Progenitor cell of endocrine pancreas (in vitro differentiated cells): ENCODE results near the gene PLEKHA6. TPM values are rescaled to one million over a fixed set of nuclear protein-coding genes. Genes with fewer than 3 reads are reported as not detected.
"Not testable (repeated sequence)": the region's sequence is repeated elsewhere in the genome, so short reads cannot be mapped to it uniquely, and the experiment has no call there.

Experiments used
- DNase-seq: peaks from one replicate; pipeline ENCODE4 v3.0.0; 2021; ENCODE audit warnings: low spot score; ENCODE audit not compliant: unreplicated experiment
- H3K27ac Mint-ChIP-seq: 2 replicates; pipeline ENCODE4 v1.8.0; 2021; ENCODE audit warnings: mild to moderate bottlenecking, moderate library complexity, mixed read lengths
- H3K27me3 Mint-ChIP-seq: 2 replicates; pipeline ENCODE4 v1.8.0; 2021; ENCODE audit warnings: mixed read lengths
- H3K36me3 Mint-ChIP-seq: 2 replicates; pipeline ENCODE4 v1.8.0; 2022; ENCODE audit warnings: mixed read lengths; ENCODE audit not compliant: insufficient read depth
- H3K4me1 Mint-ChIP-seq: 2 replicates; pipeline ENCODE4 v1.8.0; 2021; ENCODE audit warnings: low read depth, mixed read lengths
- H3K4me3 Mint-ChIP-seq: 2 replicates; pipeline ENCODE4 v1.8.0; 2021; ENCODE audit warnings: low read depth, mild to moderate bottlenecking, moderate library complexity, mixed read lengths
- H3K9me3 Mint-ChIP-seq: 2 replicates; pipeline ENCODE4 v1.8.0; 2021; ENCODE audit warnings: low read depth, mixed read lengths
- total RNA-seq: library from RNA; stranded (reverse); gene quantifications from 2 replicates; pipeline ENCODE4 v1.2.1, GENCODE V29; 2021
- TF ChIP-seq, protein P1 (sequence below): fragments of 200-600 bp; sonication (generic); IDR thresholded peaks from one replicate; pipeline ENCODE4 v1.5.0; 2021; ENCODE audit warnings: antibody characterized with exemption, mild to moderate bottlenecking; ENCODE audit not compliant: unreplicated experiment

PLEKHA6 gene
- total RNA-seq, 1 donor from 2014 or later, result 66.9 TPM

GRCh38 chr1:204314171-204314892, 45.4 kb downstream of the PLEKHA6 start:
- Mint-ChIP-seq H3K27ac (peak overlapping the region; percentile 99), H3K36me3 (no peaks in the 10 kb centered on the region), H3K27me3 (no peaks in the 10 kb centered on the region), H3K4me3 (peak overlapping the region; percentile 71), H3K9me3 (no peaks in the 10 kb centered on the region), H3K4me1 (peaks cover 15% of the 10 kb centered on the region)
- no peak for DNase-seq
- TF ChIP-seq, protein P1, sequence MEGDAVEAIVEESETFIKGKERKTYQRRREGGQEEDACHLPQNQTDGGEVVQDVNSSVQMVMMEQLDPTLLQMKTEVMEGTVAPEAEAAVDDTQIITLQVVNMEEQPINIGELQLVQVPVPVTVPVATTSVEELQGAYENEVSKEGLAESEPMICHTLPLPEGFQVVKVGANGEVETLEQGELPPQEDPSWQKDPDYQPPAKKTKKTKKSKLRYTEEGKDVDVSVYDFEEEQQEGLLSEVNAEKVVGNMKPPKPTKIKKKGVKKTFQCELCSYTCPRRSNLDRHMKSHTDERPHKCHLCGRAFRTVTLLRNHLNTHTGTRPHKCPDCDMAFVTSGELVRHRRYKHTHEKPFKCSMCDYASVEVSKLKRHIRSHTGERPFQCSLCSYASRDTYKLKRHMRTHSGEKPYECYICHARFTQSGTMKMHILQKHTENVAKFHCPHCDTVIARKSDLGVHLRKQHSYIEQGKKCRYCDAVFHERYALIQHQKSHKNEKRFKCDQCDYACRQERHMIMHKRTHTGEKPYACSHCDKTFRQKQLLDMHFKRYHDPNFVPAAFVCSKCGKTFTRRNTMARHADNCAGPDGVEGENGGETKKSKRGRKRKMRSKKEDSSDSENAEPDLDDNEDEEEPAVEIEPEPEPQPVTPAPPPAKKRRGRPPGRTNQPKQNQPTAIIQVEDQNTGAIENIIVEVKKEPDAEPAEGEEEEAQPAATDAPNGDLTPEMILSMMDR, result no peak

DNA sequence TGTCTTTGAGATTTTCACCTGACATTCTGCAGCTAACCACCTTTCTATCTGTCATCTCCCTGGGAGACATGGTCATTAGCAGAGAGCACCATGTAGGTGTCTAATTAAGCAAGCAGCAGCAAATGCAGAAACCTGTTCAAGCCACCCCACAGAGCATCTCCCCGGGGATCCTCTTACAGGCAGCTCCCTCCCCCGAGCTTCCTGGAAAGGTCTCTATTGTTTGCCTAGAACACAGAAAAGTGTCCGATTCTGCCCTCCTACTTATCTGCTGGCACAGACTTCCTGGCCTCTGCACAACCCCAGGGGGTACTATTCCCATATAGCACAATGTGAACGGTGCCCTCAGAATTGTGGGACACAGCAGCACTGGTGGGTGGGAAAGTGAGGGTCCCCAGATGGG, 46.1 kb downstream of the PLEKHA6 start:
- Mint-ChIP-seq H3K27ac (peak overlapping the region; percentile 86), H3K4me1 (peaks cover 15% of the 10 kb centered on the region), H3K4me3 (peak overlapping the region; percentile 71), H3K36me3 (no peaks in the 10 kb centered on the region), H3K27me3 (no peaks in the 10 kb centered on the region), H3K9me3 (no peaks in the 10 kb centered on the region)
- TF ChIP-seq, protein P1, result no peak
- DNase-seq, result no peak

DNA sequence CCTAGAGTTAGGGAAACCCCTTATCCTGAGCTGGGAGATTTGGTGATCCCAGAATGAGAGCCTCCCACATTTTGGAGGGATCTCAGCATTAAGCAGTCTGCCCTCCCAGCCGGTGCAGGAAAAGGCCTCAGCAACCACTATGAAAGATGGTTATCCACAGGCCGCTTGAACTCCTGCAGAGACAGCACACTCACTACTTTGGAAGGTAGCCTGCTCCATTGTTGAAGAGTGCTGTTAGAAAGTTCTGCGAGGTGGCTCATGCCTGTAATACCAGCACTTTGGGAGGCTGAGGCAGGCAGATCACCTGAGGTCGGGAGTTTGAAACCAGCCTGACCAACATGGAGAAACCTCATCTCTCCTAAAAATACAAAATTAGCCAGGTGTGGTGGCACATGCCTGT, 48.8 kb downstream of the PLEKHA6 start:
- not testable (repeated sequence) for H3K36me3 Mint-ChIP-seq, H3K27ac Mint-ChIP-seq, H3K9me3 Mint-ChIP-seq, H3K4me3 Mint-ChIP-seq, DNase-seq, H3K27me3 Mint-ChIP-seq
- peaks cover 27% of the 10 kb centered on the region for H3K4me1 Mint-ChIP-seq

DNA sequence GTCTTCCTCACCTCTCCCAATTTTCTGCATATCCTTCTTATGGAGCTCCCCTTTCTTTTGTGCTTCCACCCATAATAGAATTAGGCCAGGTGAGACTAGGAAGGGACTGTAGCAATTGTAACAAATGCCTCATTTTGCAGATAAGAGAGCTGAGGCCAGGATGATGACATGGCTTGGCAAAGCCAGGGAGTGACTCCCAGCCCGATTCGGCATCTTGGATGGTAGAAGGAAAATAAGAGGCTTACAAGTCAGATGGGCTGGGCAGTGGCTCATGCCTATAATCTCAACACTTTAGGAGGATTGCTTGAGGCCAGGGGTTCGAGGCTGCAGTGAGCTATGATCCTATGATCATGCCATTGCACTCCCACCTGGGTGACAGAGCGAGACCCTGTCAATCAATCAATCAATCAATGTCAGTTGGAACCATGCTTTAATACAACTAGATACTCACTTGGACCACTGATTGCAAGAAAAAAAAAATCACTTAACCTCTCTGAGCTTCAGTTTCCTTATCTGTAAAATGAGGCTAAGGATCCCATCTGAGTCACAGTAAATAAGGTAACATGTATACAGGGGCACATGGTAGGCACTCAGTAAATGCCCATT, 51.6 kb downstream of the PLEKHA6 start:
- Mint-ChIP-seq H3K27me3 (peaks cover 3% of the 10 kb centered on the region), H3K4me3 (no peak overlapping the region), H3K4me1 (peaks cover 15% of the 10 kb centered on the region), H3K27ac (no peak overlapping the region), H3K9me3 (no peaks in the 10 kb centered on the region), H3K36me3 (no peaks in the 10 kb centered on the region)
- TF ChIP-seq, protein P1, result no peak
- no peak for DNase-seq

DNA sequence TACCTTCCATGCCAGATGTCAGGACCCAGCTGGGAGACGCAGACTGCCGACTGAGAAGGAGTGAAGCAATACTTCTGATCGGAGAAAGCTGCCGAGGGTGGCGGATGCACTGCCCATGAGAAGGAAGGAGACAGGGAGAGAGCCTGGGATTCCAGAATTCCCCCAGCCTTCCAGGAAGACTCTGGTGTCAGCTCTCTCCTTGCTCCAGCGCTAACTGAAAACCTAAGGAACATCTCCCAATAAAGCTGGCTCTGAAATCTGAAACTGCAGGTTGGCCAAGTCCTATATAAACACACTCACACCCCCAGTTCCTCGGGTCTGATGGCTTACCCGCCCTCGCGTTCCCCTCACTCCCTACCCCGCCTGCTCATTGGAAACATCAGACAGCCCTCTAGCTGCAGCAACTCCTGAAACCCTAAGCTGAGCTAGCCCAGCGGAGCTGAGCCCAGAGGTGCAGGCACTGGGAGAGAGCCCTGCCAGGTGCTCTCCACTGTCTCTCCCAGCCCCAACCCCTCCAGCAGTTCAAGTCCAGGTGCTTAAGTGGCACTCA, 52.3 kb downstream of the PLEKHA6 start:
- no peaks in the 10 kb centered on the region for H3K9me3 Mint-ChIP-seq
- H3K36me3 Mint-ChIP-seq, result no peaks in the 10 kb centered on the region
- TF ChIP-seq, protein P1, result no peak
- peaks cover 3% of the 10 kb centered on the region for H3K27me3 Mint-ChIP-seq
- DNase-seq, result no peak
- no peak overlapping the region for H3K27ac Mint-ChIP-seq
- H3K4me1 Mint-ChIP-seq, result peaks cover 16% of the 10 kb centered on the region
- H3K4me3 Mint-ChIP-seq, result peak overlapping the region; percentile 45
